Fibroblast of lung (primary cell): Measurements from ENCODE around the gene LILRA5. TPM values are rescaled to one million over a fixed set of nuclear protein-coding genes. Genes with fewer than 3 reads are reported as not detected.

Source experiments
- DNase-seq, 2 donors: peaks; one replicate each; pipeline versions ENCODE4 v3.0.0 to v3.0.0-alpha.2; 2010; ENCODE audit warnings: low read depth in 2 of 2
- H2AFZ ChIP-seq: 2 replicates; pipeline ENCODE4 v1.5.1; 2012; ENCODE audit warnings: low read length, control low read depth, inconsistent platforms
- H3K27ac ChIP-seq: 2 replicates; pipeline ENCODE4 v1.5.1; 2011; ENCODE audit warnings: low read length, control low read depth; ENCODE audit not compliant: insufficient read depth
- H3K27me3 ChIP-seq: 2 replicates; pipeline ENCODE4 v1.5.1; 2011; ENCODE audit warnings: mild to moderate bottlenecking, low read length; ENCODE audit not compliant: control insufficient read depth, insufficient read depth
- H3K36me3 ChIP-seq: 2 replicates; pipeline ENCODE4 v1.5.1; 2011; ENCODE audit warnings: low read length; ENCODE audit not compliant: control insufficient read depth, insufficient read depth
- H3K4me1 ChIP-seq: 2 replicates; pipeline ENCODE4 v1.5.1; 2011; ENCODE audit warnings: low read length; ENCODE audit not compliant: control insufficient read depth, insufficient read depth; ENCODE audit errors: extremely low read depth
- H3K4me2 ChIP-seq: 2 replicates; pipeline ENCODE4 v1.5.1; 2011; ENCODE audit warnings: low read length, control low read depth; ENCODE audit not compliant: insufficient read depth; ENCODE audit errors: extremely low read depth
- H3K4me3 ChIP-seq, 4 experiments: fragments of 200-600 bp in 1 of 4; sonication (generic) in 1 of 4; replicated peaks in 1 of 4; 2 replicates each; pipeline ENCODE4 v1.5.1; 2011 to 2016; ENCODE audit warnings: low read length in 4 of 4, low read depth in 3 of 4, mild to moderate bottlenecking in 3 of 4, control low read depth in 2 of 4, inconsistent platforms in 1 of 4, mixed read lengths in 1 of 4; ENCODE audit not compliant: insufficient read depth in 1 of 4; ENCODE audit errors: control extremely low read depth in 1 of 4
- H3K79me2 ChIP-seq: 2 replicates; pipeline ENCODE4 v1.5.1; 2012; ENCODE audit warnings: mild to moderate bottlenecking, low read length, inconsistent platforms; ENCODE audit not compliant: control insufficient read depth, insufficient read depth
- H3K9ac ChIP-seq: 2 replicates; pipeline ENCODE4 v1.5.1; 2011; ENCODE audit warnings: mild to moderate bottlenecking, low read length, control low read depth; ENCODE audit not compliant: insufficient read depth
- H3K9me3 ChIP-seq: 2 replicates; pipeline ENCODE4 v1.5.1; 2012; ENCODE audit warnings: low read depth, low read length; ENCODE audit not compliant: control insufficient read depth, insufficient read depth
- H4K20me1 ChIP-seq: 2 replicates; pipeline ENCODE4 v1.5.1; 2011; ENCODE audit warnings: low read length; ENCODE audit not compliant: control insufficient read depth, insufficient read depth; ENCODE audit errors: extremely low read depth
- EZH2 ChIP-seq: IDR thresholded peaks from 2 replicates; pipeline ENCODE4 v1.5.1; 2012; ENCODE audit warnings: low read length, control low read depth, mild to moderate bottlenecking; ENCODE audit errors: missing control alignments
- polyA plus RNA-seq, 2 donors: library from polyadenylated mRNA; depleted of rRNA in 1 of 2; stranded (reverse) in 1 of 2; unstranded in 1 of 2; fragments of >200 nt; gene quantifications; 2 replicates each; pipeline ENCODE4 v1.2.1, GENCODE V29; 2011 to 2012; ENCODE audit warnings: missing spikeins in 1 of 2
- total RNA-seq: library from RNA; depleted of rRNA; stranded (reverse); fragments of >200 nt; gene quantifications from 2 replicates; pipeline ENCODE4 v1.2.1, GENCODE V29; 2014
- TF ChIP-seq, protein P1 (sequence below), 2 donors: IDR thresholded peaks in 1 of 2; conservative IDR thresholded peaks in 1 of 2; 1 replicate in 1 of 2; 2 replicates in 1 of 2; pipeline ENCODE4 v1.5.1; 2011 to 2012; ENCODE audit warnings: low read length in 2 of 2, control low read depth in 1 of 2, inconsistent platforms in 1 of 2, low read depth in 1 of 2, mild to moderate bottlenecking in 1 of 2

Gene LILRA5
- total and polyA plus RNA-seq, 2 donors (not counting 1 experiment from before 2014, with no cell fraction given): not detected

DNA sequence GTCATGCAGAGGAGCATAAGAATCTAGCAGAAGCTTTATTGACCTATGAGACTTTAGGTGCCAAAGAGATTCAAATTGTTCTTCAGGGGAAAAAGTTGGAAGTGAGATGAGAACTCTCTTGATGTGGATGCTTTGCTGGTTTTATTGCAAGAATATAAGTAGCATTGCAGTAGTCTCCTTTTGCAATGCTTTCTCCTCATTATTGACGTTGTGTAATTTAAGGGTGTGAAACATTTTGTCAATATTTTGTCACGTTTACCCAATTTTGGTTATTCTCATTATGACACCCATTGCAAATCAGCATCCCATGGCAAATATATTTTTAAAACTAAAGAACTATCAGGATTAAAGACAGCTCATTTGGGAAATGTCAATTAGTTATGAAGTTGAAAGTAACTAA lies 44.0 kb downstream of the LILRA5 start:
- Histone ChIP-seq H3K4me3 (no peak overlapping the region), H3K9ac (no peak overlapping the region), H3K79me2 (no peaks in the 10 kb centered on the region), H3K36me3 (no peaks in the 10 kb centered on the region), H3K4me1 (no peaks in the 10 kb centered on the region), H4K20me1 (no peaks in the 10 kb centered on the region), H2AFZ (no peak overlapping the region), H3K4me2 (no peak overlapping the region), H3K9me3 (no peaks in the 10 kb centered on the region), H3K27me3 (peaks cover 3% of the 10 kb centered on the region), H3K27ac (no peak overlapping the region)
- no peak for TF ChIP-seq EZH2
- TF ChIP-seq, protein P1, sequence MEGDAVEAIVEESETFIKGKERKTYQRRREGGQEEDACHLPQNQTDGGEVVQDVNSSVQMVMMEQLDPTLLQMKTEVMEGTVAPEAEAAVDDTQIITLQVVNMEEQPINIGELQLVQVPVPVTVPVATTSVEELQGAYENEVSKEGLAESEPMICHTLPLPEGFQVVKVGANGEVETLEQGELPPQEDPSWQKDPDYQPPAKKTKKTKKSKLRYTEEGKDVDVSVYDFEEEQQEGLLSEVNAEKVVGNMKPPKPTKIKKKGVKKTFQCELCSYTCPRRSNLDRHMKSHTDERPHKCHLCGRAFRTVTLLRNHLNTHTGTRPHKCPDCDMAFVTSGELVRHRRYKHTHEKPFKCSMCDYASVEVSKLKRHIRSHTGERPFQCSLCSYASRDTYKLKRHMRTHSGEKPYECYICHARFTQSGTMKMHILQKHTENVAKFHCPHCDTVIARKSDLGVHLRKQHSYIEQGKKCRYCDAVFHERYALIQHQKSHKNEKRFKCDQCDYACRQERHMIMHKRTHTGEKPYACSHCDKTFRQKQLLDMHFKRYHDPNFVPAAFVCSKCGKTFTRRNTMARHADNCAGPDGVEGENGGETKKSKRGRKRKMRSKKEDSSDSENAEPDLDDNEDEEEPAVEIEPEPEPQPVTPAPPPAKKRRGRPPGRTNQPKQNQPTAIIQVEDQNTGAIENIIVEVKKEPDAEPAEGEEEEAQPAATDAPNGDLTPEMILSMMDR (conservative IDR thresholded peaks at IDR 0.05 in 1 of 2, IDR thresholded peaks at IDR 0.05 in 1 of 2; ENCODE audit: low read depth in 1 of 2, low read length in 2 of 2): no peak
- DNase-seq: no peak

DNA sequence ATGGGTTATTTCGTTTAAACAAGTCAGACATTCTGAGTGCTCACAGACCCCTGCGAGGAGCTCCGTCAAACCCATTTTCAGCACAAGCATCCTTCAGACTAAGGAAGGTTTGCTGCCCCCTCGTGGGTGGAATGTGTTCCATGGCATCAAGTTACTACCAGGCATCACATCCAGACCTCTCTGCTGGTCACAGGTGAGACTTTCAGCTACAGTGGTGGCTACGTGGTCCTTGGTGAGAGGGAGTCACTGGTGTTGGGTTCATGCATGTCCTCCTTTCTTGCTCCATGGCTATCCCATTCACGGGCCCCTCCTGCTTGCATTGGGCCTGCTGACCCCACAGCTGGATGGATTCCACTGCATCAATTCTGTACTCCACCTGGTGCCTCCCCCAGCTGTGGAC lies 46.8 kb downstream of the LILRA5 start:
- no peaks in the 10 kb centered on the region for H3K4me1 ChIP-seq
- no peak overlapping the region for H3K4me2 ChIP-seq
- H2AFZ ChIP-seq: no peak overlapping the region
- H4K20me1 ChIP-seq: no peaks in the 10 kb centered on the region
- DNase-seq: peak; percentile 46 to 62
- H3K79me2 ChIP-seq: no peaks in the 10 kb centered on the region
- no peak for TF ChIP-seq EZH2
- TF ChIP-seq, protein P1 (conservative IDR thresholded peaks at IDR 0.05 in 1 of 2, IDR thresholded peaks at IDR 0.05 in 1 of 2; ENCODE audit: low read depth in 1 of 2, low read length in 2 of 2): peak; percentile 52 to 65
- no peaks in the 10 kb centered on the region for H3K9me3 ChIP-seq
- no peaks in the 10 kb centered on the region for H3K36me3 ChIP-seq
- no peak overlapping the region for H3K9ac ChIP-seq
- H3K4me3 ChIP-seq: no peak overlapping the region
- no peak overlapping the region for H3K27ac ChIP-seq
- H3K27me3 ChIP-seq: peaks cover 3% of the 10 kb centered on the region

DNA sequence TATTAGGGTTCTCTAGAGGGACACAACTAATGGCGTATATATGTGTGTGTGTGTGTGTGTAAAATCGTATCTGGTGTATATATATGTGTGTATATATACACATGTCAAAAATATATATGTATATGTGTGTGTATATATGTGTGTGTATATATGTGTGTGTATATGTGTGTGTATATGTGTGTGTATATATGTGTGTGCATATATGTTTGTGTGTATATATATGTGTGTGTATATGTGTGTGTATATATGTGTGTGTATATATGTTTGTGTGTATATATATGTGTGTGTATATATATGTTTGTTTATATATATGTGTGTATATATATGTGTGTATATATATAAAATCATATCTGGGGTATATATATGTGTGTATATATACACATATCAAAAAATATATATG lies 50.5 kb downstream of the LILRA5 start:
- H3K4me3 ChIP-seq: no peak overlapping the region
- no peaks in the 10 kb centered on the region for H3K27me3 ChIP-seq
- no peaks in the 10 kb centered on the region for H3K79me2 ChIP-seq
- H3K9me3 ChIP-seq: no peaks in the 10 kb centered on the region
- no peaks in the 10 kb centered on the region for H4K20me1 ChIP-seq
- no peaks in the 10 kb centered on the region for H3K4me1 ChIP-seq
- no peak for DNase-seq
- H3K27ac ChIP-seq: no peak overlapping the region
- H3K9ac ChIP-seq: no peak overlapping the region
- TF ChIP-seq, protein P1 (conservative IDR thresholded peaks at IDR 0.05 in 1 of 2, IDR thresholded peaks at IDR 0.05 in 1 of 2; ENCODE audit: low read depth in 1 of 2, low read length in 2 of 2): no peak
- no peak for TF ChIP-seq EZH2
- no peak overlapping the region for H3K4me2 ChIP-seq
- no peak overlapping the region for H2AFZ ChIP-seq
- H3K36me3 ChIP-seq: no peaks in the 10 kb centered on the region
